ENCODE results near the gene RNF157. TPM values are rescaled to one million over a fixed set of nuclear protein-coding genes. Genes with fewer than 3 reads are reported as not detected.

The RNF157 gene
- total RNA-seq, 2 donors from 2014 or later, result 9.6 to 11.2 TPM

- no peaks in the 10 kb centered on the region for H3K9me3 Mint-ChIP-seq
- 91 to 95% methylated on average over 11 of the region's 11 CpGs for WGBS, 2 experiments (ENCODE audit: insufficient coverage in 1 of 2, insufficient read length in 1 of 2)
- H3K36me3 Mint-ChIP-seq (ENCODE audit: low read depth), result no peaks in the 10 kb centered on the region
- Histone ChIP-seq H3K4me3 (ENCODE audit: low read length) (no peak overlapping the region), H3K9ac (ENCODE audit: extremely low read depth, low read length, poor library complexity, severe bottlenecking) (no peak overlapping the region), H3K9me3 (ENCODE audit: control insufficient read depth, low read length) (no peaks in the 10 kb centered on the region), H3K27me3 (ENCODE audit: control insufficient read depth, insufficient read depth, low read length, poor library complexity, severe bottlenecking) (no peaks in the 10 kb centered on the region), H3K27ac (ENCODE audit: low read depth, low read length) (no peak overlapping the region), H3K4me1 (ENCODE audit: control insufficient read depth, insufficient read depth, low read length) (no peaks in the 10 kb centered on the region), H3K36me3 (ENCODE audit: control insufficient read depth, insufficient read depth, low read length) (no peaks in the 10 kb centered on the region)
- no peak for DNase-seq
- no peak overlapping the region for H3K27ac Mint-ChIP-seq
- H3K4me3 Mint-ChIP-seq, result no peak overlapping the region
- H3K27me3 Mint-ChIP-seq (ENCODE audit: insufficient read depth), result no peaks in the 10 kb centered on the region
- no peaks in the 10 kb centered on the region for H3K4me1 Mint-ChIP-seq
- TF ChIP-seq CTCF (conservative IDR thresholded peaks at IDR 0.05), result no peak
Measured at GRCh38 chr17:76173474-76173873, 66.8 kb downstream of the RNF157 start.

GRCh38 chr17:76171706-76172105 lies 68.6 kb downstream of the RNF157 start:
- no peak overlapping the region for H3K9ac ChIP-seq (ENCODE audit: extremely low read depth, low read length, poor library complexity, severe bottlenecking)
- H3K27me3 Mint-ChIP-seq (ENCODE audit: insufficient read depth), result no peaks in the 10 kb centered on the region

GRCh38 chr17:76170114-76170513 lies 70.2 kb downstream of the RNF157 start:
- Mint-ChIP-seq H3K27me3 (ENCODE audit: insufficient read depth) (no peaks in the 10 kb centered on the region), H3K36me3 (ENCODE audit: low read depth) (no peaks in the 10 kb centered on the region), H3K27ac (no peak overlapping the region), H3K4me3 (no peak overlapping the region), H3K4me1 (peaks cover 4% of the 10 kb centered on the region), H3K9me3 (no peaks in the 10 kb centered on the region)
- H3K27ac ChIP-seq (ENCODE audit: low read depth, low read length), result no peak overlapping the region
- TF ChIP-seq CTCF (conservative IDR thresholded peaks at IDR 0.05), result no peak
- no peaks in the 10 kb centered on the region for H3K4me1 ChIP-seq (ENCODE audit: control insufficient read depth, insufficient read depth, low read length)
- DNase-seq, result no peak
- no peak overlapping the region for H3K9ac ChIP-seq (ENCODE audit: extremely low read depth, low read length, poor library complexity, severe bottlenecking)
- H3K4me3 ChIP-seq (ENCODE audit: low read length), result no peak overlapping the region
- 77 to 88% methylated on average over 1 of the region's 1 CpG for WGBS, 2 experiments (ENCODE audit: insufficient coverage in 1 of 2, insufficient read length in 1 of 2)
- no peaks in the 10 kb centered on the region for H3K27me3 ChIP-seq (ENCODE audit: control insufficient read depth, insufficient read depth, low read length, poor library complexity, severe bottlenecking)
- no peaks in the 10 kb centered on the region for H3K36me3 ChIP-seq (ENCODE audit: control insufficient read depth, insufficient read depth, low read length)
- H3K9me3 ChIP-seq (ENCODE audit: control insufficient read depth, low read length), result no peaks in the 10 kb centered on the region

More at GRCh38 chr17:76171706-76172105, 68.6 kb downstream of the RNF157 start:
- Mint-ChIP-seq H3K27ac (no peak overlapping the region), H3K4me3 (no peak overlapping the region), H3K4me1 (no peaks in the 10 kb centered on the region), H3K36me3 (ENCODE audit: low read depth) (no peaks in the 10 kb centered on the region), H3K9me3 (no peaks in the 10 kb centered on the region)
- Histone ChIP-seq H3K36me3 (ENCODE audit: control insufficient read depth, insufficient read depth, low read length) (no peaks in the 10 kb centered on the region), H3K27me3 (ENCODE audit: control insufficient read depth, insufficient read depth, low read length, poor library complexity, severe bottlenecking) (no peaks in the 10 kb centered on the region), H3K27ac (ENCODE audit: low read depth, low read length) (no peak overlapping the region), H3K4me1 (ENCODE audit: control insufficient read depth, insufficient read depth, low read length) (no peaks in the 10 kb centered on the region), H3K4me3 (ENCODE audit: low read length) (no peak overlapping the region), H3K9me3 (ENCODE audit: control insufficient read depth, low read length) (no peaks in the 10 kb centered on the region)
- DNase-seq, result no peak
- 93 to 100% methylated on average over 1 to 4 of the region's 4 CpGs for WGBS, 2 experiments (ENCODE audit: insufficient coverage in 1 of 2, insufficient read length in 1 of 2)
- TF ChIP-seq CTCF (conservative IDR thresholded peaks at IDR 0.05), result no peak

Data from endodermal cell (in vitro differentiated cells).